CMK (cell line): Measurements from ENCODE around the gene PEPD.

Experiments
- DNase-seq: peaks from one replicate; pipeline ENCODE4 v3.0.0-alpha.2; 2010; ENCODE audit warnings: low read depth

Gene PEPD

DNA sequence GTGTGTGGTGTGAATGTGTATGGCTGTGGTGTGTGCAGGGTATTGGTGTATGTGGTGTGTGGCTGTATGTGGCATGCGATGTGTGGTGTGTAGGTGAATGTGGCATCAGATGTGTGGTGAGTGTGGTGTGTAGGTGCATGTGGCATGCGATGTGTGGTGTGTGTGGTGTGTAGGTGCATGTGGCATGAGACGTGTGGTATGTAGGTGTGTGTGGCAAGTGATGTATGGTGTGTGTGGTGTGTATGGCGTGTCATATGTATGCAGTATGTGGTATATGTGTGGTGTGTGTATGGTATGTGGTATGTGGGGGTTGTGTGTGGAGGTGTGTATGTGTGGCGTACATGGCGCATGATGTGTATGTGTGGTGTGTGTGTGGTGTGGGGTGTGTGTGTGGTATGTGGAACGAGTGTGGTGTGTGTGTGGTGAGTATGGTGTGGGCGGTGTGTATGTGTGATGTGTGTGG lies 63.4 kb downstream of the PEPD start:
- DNase-seq, result no peak

GRCh38 chr19:33456845-33457220 lies 64.8 kb downstream of the PEPD start:
- DNase-seq, result no peak

DNA sequence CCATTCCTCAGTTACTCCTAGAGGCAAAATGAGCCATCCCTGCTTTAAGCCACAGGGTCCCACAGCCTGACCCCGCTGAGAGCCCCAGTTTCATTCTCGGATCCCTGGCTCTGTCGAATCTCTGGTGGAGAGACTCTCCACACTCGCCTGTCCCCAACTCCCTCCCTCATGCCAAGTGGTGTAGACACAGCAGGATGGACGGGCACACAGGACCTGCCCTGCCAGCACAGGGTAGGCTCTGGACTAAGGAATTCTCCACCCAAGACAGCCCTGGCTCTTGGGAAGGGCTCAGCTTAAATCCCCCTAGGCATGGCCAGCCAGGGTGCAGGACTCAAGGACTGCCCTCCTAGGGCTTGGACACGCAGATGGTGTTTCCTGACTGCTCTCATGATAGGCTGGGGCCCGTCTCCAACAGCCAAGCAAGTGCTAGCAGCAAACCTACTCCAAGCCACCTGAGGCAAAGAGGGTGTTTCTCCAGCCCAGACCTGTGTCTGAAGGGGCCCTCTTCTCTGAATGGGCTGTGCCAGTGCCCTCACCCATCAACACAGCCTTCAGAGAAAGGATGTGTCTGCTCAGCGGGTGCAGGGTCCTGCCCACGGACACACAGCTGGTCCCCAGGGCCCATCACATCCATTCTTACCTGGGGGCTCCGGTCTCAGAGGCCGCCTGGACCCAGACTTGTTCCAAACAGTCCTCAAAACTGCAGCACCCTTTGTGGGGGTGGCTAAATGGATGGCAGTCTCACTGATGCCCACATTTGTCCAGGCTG lies 65.3 kb downstream of the PEPD start:
- DNase-seq, result no peak

GRCh38 chr19:33453265-33453664 lies 68.3 kb downstream of the PEPD start:
- no peak for DNase-seq

GRCh38 chr19:33450689-33451088 lies 70.9 kb downstream of the PEPD start:
- no peak for DNase-seq

DNA sequence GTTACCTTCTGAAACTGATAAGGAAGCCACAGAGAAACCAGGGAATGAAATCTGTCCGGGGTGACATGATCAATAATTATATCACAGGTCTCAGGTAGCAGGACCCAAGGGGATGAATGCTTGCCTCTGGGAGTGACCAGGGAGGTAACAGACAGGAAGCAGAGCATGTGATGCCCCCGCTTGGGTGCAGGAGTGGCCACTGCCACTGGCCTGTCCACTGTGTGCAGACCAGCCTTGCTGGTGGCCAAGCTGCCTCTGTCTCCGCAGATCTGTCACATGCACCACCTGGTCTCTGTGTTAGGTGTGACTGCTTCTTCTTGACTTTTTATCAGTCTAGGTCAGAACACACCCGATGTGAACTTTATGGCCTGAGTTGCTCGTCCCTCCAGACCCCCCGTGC lies 71.8 kb downstream of the PEPD start:
- DNase-seq, result no peak

- DNase-seq, result no peak
Observed at GRCh38 chr19:33448159-33448516, 73.5 kb downstream of the PEPD start.

- peak; percentile 90 for DNase-seq
Observed at GRCh38 chr19:33447336-33448158, 74.0 kb downstream of the PEPD start.

GRCh38 chr19:33446330-33447293 lies 75.0 kb downstream of the PEPD start:
- DNase-seq, result no peak

GRCh38 chr19:33445442-33446329 lies 75.9 kb downstream of the PEPD start:
- DNase-seq, result no peak

- no peak for DNase-seq
Observed at GRCh38 chr19:33444562-33445441, 76.8 kb downstream of the PEPD start.

GRCh38 chr19:33443638-33444561 lies 77.7 kb downstream of the PEPD start:
- no peak for DNase-seq

DNA sequence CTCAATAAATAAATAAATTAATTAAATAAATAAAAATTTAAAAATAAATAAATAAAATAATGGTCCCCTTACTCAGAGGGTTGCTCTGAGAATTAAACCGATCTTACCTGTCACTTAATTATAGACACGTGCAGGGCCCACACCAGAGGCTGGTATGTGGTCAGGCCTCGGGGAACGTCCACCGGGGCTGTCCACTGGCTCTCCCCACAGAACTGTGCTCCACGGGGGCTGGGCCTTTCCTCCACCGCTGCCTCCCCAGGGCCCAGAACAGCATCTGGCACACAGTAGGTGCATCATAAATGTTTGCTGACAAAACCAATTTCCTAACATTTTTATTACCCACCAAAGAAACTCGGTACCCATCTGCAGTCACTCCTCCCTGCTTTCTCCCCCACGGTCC lies 78.9 kb downstream of the PEPD start:
- no peak for DNase-seq

DNA sequence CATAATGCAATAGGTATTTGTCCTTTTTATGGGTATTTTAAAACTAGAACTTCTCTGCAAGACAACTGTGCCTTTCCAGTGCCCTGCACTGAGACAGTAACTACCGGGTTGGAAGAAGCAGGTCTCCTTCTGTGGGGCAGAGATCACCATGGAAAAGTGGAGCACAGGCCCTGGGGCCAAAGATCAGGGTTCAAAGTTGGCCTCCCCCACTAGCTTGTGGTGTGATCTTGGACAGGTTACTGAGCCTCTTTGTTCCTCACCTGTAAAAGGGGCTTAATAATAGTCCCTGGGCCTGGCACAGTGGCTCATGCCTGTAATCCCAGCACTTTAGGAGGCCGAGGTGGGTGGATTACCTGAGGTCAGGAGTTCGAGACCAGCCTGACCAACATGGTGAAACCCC lies 79.8 kb downstream of the PEPD start:
- DNase-seq, result no peak

GRCh38 chr19:33441277-33441699 lies 80.3 kb downstream of the PEPD start:
- DNase-seq, result peak; percentile 72

- DNase-seq, result no peak
Observed at GRCh38 chr19:33440682-33441081, 80.9 kb downstream of the PEPD start.

DNA sequence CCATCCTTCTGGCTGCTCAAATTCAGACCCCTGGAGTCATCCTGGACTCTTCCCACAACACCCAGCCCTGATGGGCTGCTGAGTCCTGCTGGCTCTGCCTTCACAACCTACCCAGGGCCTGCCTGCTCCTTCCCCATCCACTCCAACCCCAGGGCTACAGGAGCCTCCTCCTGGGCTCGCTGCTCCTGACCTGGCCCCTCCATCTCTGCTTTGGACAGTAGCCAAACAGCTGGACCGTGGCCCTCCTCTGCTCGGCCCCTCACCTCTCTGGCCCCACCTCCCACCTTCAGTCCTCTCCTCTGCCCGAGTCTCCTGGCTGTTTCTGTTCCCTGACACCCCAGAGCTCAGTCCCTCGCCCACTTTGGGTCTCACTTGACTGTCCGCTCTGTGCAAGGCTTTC lies 81.3 kb downstream of the PEPD start:
- DNase-seq, result no peak

- DNase-seq, result no peak
Observed at GRCh38 chr19:33438987-33439781, 82.4 kb downstream of the PEPD start.
